GM21737 (cell line): Measurements from ENCODE around the gene HTRA3.

Experiments
- ATAC-seq: cut with Tn5 transposase; IDR thresholded peaks from one replicate; pipeline ENCODE4 v1.9.1; 2021; ENCODE audit warnings: mild to moderate bottlenecking, moderate library complexity; ENCODE audit not compliant: unreplicated experiment

Gene HTRA3

GRCh38 chr4:8265171-8265929 lies 4.2 kb upstream of the HTRA3 start:
- no peak for ATAC-seq

- ATAC-seq, result no peak
These were observed 3.5 kb upstream of the HTRA3 start for GRCh38 chr4:8266088-8266487.

GRCh38 chr4:8266508-8266907 lies 3.0 kb upstream of the HTRA3 start:
- ATAC-seq, result no peak

- ATAC-seq, result no peak
These were observed 2.5 kb upstream of the HTRA3 start for GRCh38 chr4:8267077-8267476.

GRCh38 chr4:8268211-8268610 lies 1.3 kb upstream of the HTRA3 start:
- ATAC-seq, result no peak

GRCh38 chr4:8268901-8269534 lies 536 bp upstream of the HTRA3 start:
- ATAC-seq, result no peak

GRCh38 chr4:8270418-8270771 lies 841 bp downstream of the HTRA3 start:
- no peak for ATAC-seq

- ATAC-seq, result no peak
These were observed 1.6 kb downstream of the HTRA3 start for GRCh38 chr4:8270912-8271815.

- no peak for ATAC-seq
These were observed 2.3 kb downstream of the HTRA3 start for GRCh38 chr4:8271821-8272220.

GRCh38 chr4:8272472-8273428 lies 3.2 kb downstream of the HTRA3 start:
- ATAC-seq, result no peak

GRCh38 chr4:8273450-8273849 lies 3.9 kb downstream of the HTRA3 start:
- ATAC-seq, result no peak

- no peak for ATAC-seq
These were observed 4.6 kb downstream of the HTRA3 start for GRCh38 chr4:8274066-8274652.

- no peak for ATAC-seq
These were observed 5.4 kb downstream of the HTRA3 start for GRCh38 chr4:8274765-8275547.

- no peak for ATAC-seq
These were observed 6.0 kb downstream of the HTRA3 start for GRCh38 chr4:8275548-8275910.

- no peak for ATAC-seq
These were observed 7.0 kb downstream of the HTRA3 start for GRCh38 chr4:8276358-8277240.

GRCh38 chr4:8277356-8278008 lies 7.9 kb downstream of the HTRA3 start:
- no peak for ATAC-seq

- ATAC-seq, result no peak
These were observed 8.4 kb downstream of the HTRA3 start for GRCh38 chr4:8278009-8278395.
